Smooth muscle cell (in vitro differentiated cells): ENCODE data around the gene DHFR2. TPM values are rescaled to one million over a fixed set of nuclear protein-coding genes. Genes with fewer than 3 reads are reported as not detected.

Experiments
- DNase-seq: peaks from one replicate; lab custom pipeline; 2025; ENCODE audit not compliant: unreplicated experiment; lab: John Stamatoyannopoulos, UW
- H2AFZ ChIP-seq: fragments of 200-600 bp; sonication (generic); 2 replicates; pipeline ENCODE4 v1.6.0; 2016; ENCODE audit warnings: antibody characterized with exemption, low read depth, mild to moderate bottlenecking
- H3F3A ChIP-seq: fragments of 200-600 bp; sonication (generic); 2 replicates; pipeline ENCODE4 v1.6.0; 2017; ENCODE audit warnings: antibody characterized with exemption, low read depth
- H3K27ac ChIP-seq: fragments of 200-600 bp; sonication (generic); 2 replicates; pipeline ENCODE4 v1.5.1; 2016; ENCODE audit warnings: low read depth, mild to moderate bottlenecking
- H3K27me3 ChIP-seq: fragments of 200-600 bp; sonication (generic); 2 replicates; pipeline ENCODE4 v1.6.1; 2016; ENCODE audit warnings: low read depth, mild to moderate bottlenecking
- H3K36me3 ChIP-seq: fragments of 200-600 bp; sonication (generic); 2 replicates; pipeline ENCODE4 v1.5.1; 2016; ENCODE audit warnings: low read depth
- H3K4me1 ChIP-seq: fragments of 200-600 bp; sonication (generic); 2 replicates; pipeline ENCODE4 v1.5.1; 2016; ENCODE audit warnings: low read depth
- H3K4me2 ChIP-seq: fragments of 200-600 bp; sonication (generic); 2 replicates; pipeline ENCODE4 v1.6.0; 2016; ENCODE audit warnings: mild to moderate bottlenecking
- H3K4me3 ChIP-seq: fragments of 200-600 bp; sonication (generic); 2 replicates; pipeline ENCODE4 v1.5.1; 2016; ENCODE audit warnings: mild to moderate bottlenecking
- H3K79me2 ChIP-seq: fragments of 200-600 bp; sonication (generic); 2 replicates; pipeline ENCODE4 v1.6.0; 2016; ENCODE audit warnings: low read depth, mild to moderate bottlenecking
- H3K9ac ChIP-seq: fragments of 200-600 bp; sonication (generic); 2 replicates; pipeline ENCODE4 v1.6.0; 2016; ENCODE audit warnings: low read depth
- H3K9me3 ChIP-seq: fragments of 200-600 bp; sonication (generic); replicated peaks from 2 replicates; pipeline ENCODE4 v1.5.1; 2016; ENCODE audit warnings: low read depth
- H4K20me1 ChIP-seq: fragments of 200-600 bp; sonication (generic); 2 replicates; pipeline ENCODE4 v1.6.0; 2016; ENCODE audit warnings: low read depth
- WGBS: methylation state at CpG from one replicate; pipeline ENCODE4 v1.1.7; 2016; ENCODE audit warnings: low lambda C conversion rate; 5-methylcytosine and 5-hydroxymethylcytosine counted together
- polyA plus RNA-seq: library from polyadenylated mRNA; unstranded; fragments of >200 nt; fragmentation: Nextera tagmentation; extraction: Ambion mirVana; gene quantifications from 2 replicates; pipeline ENCODE4 v1.2.1, GENCODE V29; 2016
- total RNA-seq: library from RNA; depleted of rRNA; stranded (reverse); fragments of >200 nt; gene quantifications from 2 replicates; pipeline ENCODE4 v1.2.3, GENCODE V29; 2014
- TF ChIP-seq, protein P1 (sequence below): fragments of 200-600 bp; sonication (generic); IDR thresholded peaks from 2 replicates; pipeline ENCODE4 v1.5.1; 2017; ENCODE audit warnings: borderline replicate concordance, mild to moderate bottlenecking, antibody characterized with exemption; ENCODE audit not compliant: insufficient read depth, poor library complexity, severe bottlenecking

DHFR2 gene
- total and polyA plus RNA-seq, 2 experiments from 2014 or later, result 3.0 to 14.5 TPM

DNA sequence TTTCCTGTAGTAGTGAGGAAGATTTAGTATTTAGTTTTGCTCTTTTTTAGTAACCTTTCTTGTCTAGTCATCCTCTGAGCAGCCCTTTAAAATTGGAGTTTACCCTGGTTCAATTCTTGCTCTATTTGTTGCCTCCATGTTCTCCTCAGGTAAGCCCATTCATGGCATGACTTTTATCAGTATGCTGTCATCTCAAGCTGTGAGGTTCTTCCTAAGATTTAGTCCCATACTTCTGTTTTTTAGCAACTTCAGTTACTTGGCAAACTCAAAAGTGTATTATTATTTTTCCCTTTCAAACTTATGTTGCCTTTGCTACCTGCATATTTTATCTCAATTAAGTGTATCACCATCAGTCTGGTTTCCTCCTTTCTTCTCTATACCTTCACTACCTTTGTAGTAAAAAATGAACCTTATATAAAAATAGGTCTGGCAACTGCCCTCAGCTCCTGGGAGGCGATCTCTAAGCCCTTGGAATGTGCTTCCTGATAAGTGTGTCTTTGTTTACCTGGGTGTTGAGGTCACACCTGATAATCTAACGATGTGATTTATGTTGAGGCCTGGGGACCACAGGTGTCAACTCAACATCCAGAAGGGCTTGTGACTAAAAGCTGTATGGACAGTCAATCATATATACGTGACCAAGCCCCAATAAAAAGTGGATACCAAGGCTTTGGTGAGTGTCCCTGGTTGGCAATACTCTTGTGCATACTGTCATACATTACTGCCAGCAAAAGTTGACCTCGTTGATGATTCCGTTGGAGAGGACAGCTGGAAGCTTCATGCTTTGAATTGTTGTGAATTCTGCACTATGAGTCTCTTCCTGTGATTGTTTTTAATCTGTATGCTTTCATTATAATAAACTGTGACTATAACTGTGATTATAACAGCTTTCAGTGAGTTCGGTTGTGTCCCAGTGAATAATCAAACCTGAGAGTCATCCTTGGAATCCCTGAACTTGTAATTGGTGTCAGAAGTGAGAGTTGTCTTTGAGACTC lies 4.1 kb upstream of the DHFR2 start:
- DNase-seq, result no peak
- H3K27ac ChIP-seq, result no peak overlapping the region
- no peak overlapping the region for H3K4me3 ChIP-seq
- H3K79me2 ChIP-seq, result peaks cover 25% of the 10 kb centered on the region
- 93% methylated on average over 6 of the region's 6 CpGs for WGBS
- H3K9ac ChIP-seq, result no peak overlapping the region
- peaks cover 11% of the 10 kb centered on the region for H3K4me1 ChIP-seq
- H4K20me1 ChIP-seq, result no peaks in the 10 kb centered on the region
- H3K27me3 ChIP-seq, result no peaks in the 10 kb centered on the region
- no peak overlapping the region for H2AFZ ChIP-seq
- H3F3A ChIP-seq, result no peaks in the 10 kb centered on the region
- TF ChIP-seq, protein P1, sequence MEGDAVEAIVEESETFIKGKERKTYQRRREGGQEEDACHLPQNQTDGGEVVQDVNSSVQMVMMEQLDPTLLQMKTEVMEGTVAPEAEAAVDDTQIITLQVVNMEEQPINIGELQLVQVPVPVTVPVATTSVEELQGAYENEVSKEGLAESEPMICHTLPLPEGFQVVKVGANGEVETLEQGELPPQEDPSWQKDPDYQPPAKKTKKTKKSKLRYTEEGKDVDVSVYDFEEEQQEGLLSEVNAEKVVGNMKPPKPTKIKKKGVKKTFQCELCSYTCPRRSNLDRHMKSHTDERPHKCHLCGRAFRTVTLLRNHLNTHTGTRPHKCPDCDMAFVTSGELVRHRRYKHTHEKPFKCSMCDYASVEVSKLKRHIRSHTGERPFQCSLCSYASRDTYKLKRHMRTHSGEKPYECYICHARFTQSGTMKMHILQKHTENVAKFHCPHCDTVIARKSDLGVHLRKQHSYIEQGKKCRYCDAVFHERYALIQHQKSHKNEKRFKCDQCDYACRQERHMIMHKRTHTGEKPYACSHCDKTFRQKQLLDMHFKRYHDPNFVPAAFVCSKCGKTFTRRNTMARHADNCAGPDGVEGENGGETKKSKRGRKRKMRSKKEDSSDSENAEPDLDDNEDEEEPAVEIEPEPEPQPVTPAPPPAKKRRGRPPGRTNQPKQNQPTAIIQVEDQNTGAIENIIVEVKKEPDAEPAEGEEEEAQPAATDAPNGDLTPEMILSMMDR, result no peak
- no peaks in the 10 kb centered on the region for H3K9me3 ChIP-seq
- no peaks in the 10 kb centered on the region for H3K36me3 ChIP-seq
- no peak overlapping the region for H3K4me2 ChIP-seq

DNA sequence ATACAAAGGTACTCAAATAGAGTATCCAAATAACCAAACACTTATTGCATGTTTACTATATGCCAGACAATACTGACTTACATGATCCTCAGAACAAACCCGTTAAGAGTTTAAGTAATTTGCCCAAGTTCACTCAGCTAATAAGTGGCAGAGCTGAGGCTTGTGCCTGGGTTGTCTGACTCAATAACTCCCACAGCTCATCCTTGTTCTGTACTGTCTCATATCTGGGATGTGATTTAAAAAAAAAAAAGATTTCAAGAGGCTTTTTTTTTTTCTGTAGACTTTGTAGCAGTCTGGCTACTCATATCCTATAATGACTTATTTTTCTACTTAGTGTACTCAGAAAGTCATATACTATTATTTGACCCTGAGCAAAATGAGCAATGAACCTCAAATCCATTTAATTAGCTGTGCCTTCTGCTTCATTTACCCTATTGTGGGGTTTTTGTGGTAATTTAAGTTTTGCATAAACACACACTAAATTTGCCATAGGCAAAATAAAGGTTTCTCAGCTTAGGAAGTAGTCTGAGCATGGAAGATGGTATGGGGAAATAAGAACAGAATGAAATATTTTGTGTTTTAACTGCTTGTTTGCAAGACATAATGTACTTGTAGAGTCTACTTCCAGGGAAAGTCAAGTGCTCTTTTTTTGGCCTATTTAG lies 3.2 kb upstream of the DHFR2 start:
- TF ChIP-seq, protein P1, result no peak
- 81% methylated on average over 1 of the region's 1 CpG for WGBS
- Histone ChIP-seq H3K9me3 (no peaks in the 10 kb centered on the region), H3K79me2 (peaks cover 22% of the 10 kb centered on the region), H3K4me3 (no peak overlapping the region), H3K27ac (no peak overlapping the region), H3K9ac (no peak overlapping the region), H2AFZ (no peak overlapping the region), H3K4me1 (peaks cover 15% of the 10 kb centered on the region), H3K27me3 (no peaks in the 10 kb centered on the region), H3K4me2 (no peak overlapping the region), H3F3A (no peaks in the 10 kb centered on the region), H4K20me1 (no peaks in the 10 kb centered on the region), H3K36me3 (no peaks in the 10 kb centered on the region)
- DNase-seq, result no peak

DNA sequence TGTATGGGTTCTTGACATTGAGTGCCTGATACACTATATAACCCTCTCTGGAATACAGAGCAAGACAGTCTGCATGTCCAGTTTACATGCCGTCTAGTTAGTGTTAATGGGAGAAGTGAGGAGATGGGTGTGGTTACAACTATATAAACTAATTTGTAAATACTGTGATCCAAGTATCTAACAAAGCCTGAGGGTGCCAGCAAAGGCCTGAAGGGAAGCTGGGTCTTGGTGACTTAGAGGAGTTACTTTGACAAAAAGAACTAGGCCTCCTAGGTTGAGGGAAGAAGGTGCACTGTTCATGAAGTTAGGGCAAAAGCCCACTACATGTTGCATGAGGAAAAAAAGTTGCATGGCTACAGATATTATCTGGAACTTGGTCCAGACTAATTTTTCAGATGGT lies 2.4 kb upstream of the DHFR2 start:
- Histone ChIP-seq H3K9me3 (no peaks in the 10 kb centered on the region), H4K20me1 (no peaks in the 10 kb centered on the region), H3K4me1 (peaks cover 15% of the 10 kb centered on the region), H3K9ac (no peak overlapping the region), H3K4me2 (no peak overlapping the region), H3K27ac (no peak overlapping the region), H2AFZ (no peak overlapping the region), H3K4me3 (no peak overlapping the region), H3K79me2 (peaks cover 15% of the 10 kb centered on the region), H3F3A (no peaks in the 10 kb centered on the region), H3K27me3 (no peaks in the 10 kb centered on the region), H3K36me3 (no peaks in the 10 kb centered on the region)
- WGBS, result 91% methylated on average over 1 of the region's 1 CpG
- no peak for DNase-seq
- TF ChIP-seq, protein P1, result no peak
